VCaP (cell line): ENCODE data around the gene DDIT4L.

Experiments
- H3K27ac ChIP-seq: fragments of 450-650 bp; 2 replicates; pipeline ENCODE4 v1.5.1; 2017
- TF ChIP-seq, protein P1 (sequence below): fragments of 450-650 bp; conservative IDR thresholded peaks from 2 replicates; pipeline ENCODE4 v1.5.1; 2017; ENCODE audit warnings: mild to moderate bottlenecking, moderate library complexity

Gene DDIT4L

GRCh38 chr4:100175858-100176257 lies 14.4 kb downstream of the DDIT4L start:
- TF ChIP-seq, protein P1, sequence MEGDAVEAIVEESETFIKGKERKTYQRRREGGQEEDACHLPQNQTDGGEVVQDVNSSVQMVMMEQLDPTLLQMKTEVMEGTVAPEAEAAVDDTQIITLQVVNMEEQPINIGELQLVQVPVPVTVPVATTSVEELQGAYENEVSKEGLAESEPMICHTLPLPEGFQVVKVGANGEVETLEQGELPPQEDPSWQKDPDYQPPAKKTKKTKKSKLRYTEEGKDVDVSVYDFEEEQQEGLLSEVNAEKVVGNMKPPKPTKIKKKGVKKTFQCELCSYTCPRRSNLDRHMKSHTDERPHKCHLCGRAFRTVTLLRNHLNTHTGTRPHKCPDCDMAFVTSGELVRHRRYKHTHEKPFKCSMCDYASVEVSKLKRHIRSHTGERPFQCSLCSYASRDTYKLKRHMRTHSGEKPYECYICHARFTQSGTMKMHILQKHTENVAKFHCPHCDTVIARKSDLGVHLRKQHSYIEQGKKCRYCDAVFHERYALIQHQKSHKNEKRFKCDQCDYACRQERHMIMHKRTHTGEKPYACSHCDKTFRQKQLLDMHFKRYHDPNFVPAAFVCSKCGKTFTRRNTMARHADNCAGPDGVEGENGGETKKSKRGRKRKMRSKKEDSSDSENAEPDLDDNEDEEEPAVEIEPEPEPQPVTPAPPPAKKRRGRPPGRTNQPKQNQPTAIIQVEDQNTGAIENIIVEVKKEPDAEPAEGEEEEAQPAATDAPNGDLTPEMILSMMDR, result no peak
- H3K27ac ChIP-seq, result no peak overlapping the region

- TF ChIP-seq, protein P1, result no peak
- H3K27ac ChIP-seq, result no peak overlapping the region
These were observed 15.3 kb downstream of the DDIT4L start for GRCh38 chr4:100174985-100175383.

DNA sequence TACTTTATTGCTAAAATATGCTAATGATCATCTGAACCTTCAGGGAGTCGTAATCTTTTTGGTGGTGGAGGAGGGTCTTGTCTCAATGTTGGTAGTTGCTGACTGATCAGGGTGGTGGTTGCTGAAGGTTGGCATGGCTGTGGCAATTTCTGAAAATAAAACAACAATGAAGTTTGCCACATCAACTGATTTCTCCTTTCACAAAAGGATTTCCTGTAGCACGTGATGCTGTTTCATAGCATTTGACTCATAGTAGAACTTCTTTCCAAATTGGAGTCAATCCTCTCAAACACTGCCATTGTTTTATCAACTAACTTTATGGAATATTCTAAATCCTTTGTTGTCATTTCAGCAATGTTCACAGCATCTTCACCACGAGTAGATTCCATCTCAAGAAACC lies 19.3 kb downstream of the DDIT4L start:
- no peak overlapping the region for H3K27ac ChIP-seq
- TF ChIP-seq, protein P1, result no peak

DNA sequence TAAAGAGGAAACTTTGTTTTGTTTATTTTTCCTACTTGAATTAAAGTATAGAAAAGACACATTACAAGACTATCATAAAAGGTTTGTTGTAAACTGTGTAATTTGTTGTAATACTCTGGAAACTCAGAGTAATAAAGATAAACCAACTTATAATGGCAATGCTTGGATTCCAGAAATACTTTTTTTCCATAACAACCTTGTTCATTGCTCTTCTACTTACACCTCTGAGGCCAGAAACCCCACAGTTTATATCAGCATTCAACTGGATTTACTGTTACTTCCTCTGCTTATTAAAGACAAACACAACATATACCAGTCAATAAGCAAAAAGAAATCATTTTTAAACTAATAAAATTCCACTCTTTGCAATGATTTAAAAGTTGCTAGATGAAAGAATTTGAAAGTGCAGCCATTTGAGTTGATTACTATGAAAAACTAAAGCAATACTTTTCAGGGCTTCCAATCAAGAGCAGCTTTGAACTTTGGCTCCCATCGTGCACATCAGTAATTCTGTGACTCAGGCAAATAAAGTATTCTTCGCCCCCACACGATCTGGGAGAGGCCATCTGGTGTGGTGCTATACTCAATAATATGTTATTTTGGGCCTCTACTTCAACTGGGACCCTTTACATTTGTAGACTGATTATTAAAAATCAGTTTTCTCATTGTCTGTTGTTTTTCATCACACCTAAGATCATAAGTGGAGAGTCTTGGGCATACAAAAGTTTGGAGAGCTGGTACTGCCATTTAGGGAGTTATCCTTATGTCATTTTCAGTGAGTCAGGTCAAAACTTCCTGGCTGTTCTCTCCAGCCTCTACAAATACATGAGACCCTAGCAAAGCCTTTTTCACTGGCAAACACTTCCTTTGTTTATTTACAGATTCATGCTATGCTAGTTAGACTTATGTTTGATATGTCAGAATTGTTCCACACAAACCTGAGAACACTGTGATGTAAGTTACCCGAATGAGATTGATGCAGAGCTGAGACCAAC lies 20.5 kb downstream of the DDIT4L start:
- TF ChIP-seq, protein P1, result no peak
- H3K27ac ChIP-seq, result no peak overlapping the region

GRCh38 chr4:100168521-100168920 lies 21.7 kb downstream of the DDIT4L start:
- no peak overlapping the region for H3K27ac ChIP-seq
- TF ChIP-seq, protein P1, result no peak

- H3K27ac ChIP-seq, result no peak overlapping the region
- TF ChIP-seq, protein P1, result no peak
These were observed 23.8 kb downstream of the DDIT4L start for GRCh38 chr4:100166297-100167039.

GRCh38 chr4:100165809-100166208 lies 24.5 kb downstream of the DDIT4L start:
- TF ChIP-seq, protein P1, result no peak
- H3K27ac ChIP-seq, result no peak overlapping the region
